Central memory CD8-positive, alpha-beta T cell (primary cell): ENCODE data around the gene AQP9.

ENCODE experiments used
- ATAC-seq: fragments of 150-1000 bp; cut with Tn5 transposase; replicated peaks from 2 replicates; pipeline ENCODE4 v1.10.0; 2022; ENCODE audit warnings: mild to moderate bottlenecking, moderate FRiP score, moderate number of reproducible peaks; ENCODE audit not compliant: poor library complexity, severe bottlenecking; ENCODE audit errors: extremely low read depth
- DNase-seq, 2 donors: peaks; one replicate each; pipeline ENCODE4 v3.0.0; 2021; ENCODE audit warnings: low spot score in 2 of 2
- H3K27ac Mint-ChIP-seq: one replicate; pipeline ENCODE4 v1.8.0; 2022; ENCODE audit warnings: low read depth, mild to moderate bottlenecking, moderate library complexity, mixed read lengths
- H3K27me3 Mint-ChIP-seq: one replicate; pipeline ENCODE4 v1.8.0; 2022; ENCODE audit warnings: mixed read lengths
- H3K36me3 Mint-ChIP-seq: one replicate; pipeline ENCODE4 v1.8.0; 2022; ENCODE audit warnings: mild to moderate bottlenecking, moderate library complexity, mixed read lengths; ENCODE audit not compliant: insufficient read depth
- H3K4me1 Mint-ChIP-seq: one replicate; pipeline ENCODE4 v1.8.0; 2022; ENCODE audit warnings: mixed read lengths
- H3K4me3 Mint-ChIP-seq: one replicate; pipeline ENCODE4 v1.8.0; 2022; ENCODE audit warnings: mild to moderate bottlenecking, moderate library complexity, mixed read lengths
- H3K9me3 Mint-ChIP-seq: one replicate; pipeline ENCODE4 v1.8.0; 2022; ENCODE audit warnings: mixed read lengths

AQP9 gene

GRCh38 chr15:58146211-58146610 lies 8.0 kb downstream of the AQP9 start:
- H3K9me3 Mint-ChIP-seq: no peaks in the 10 kb centered on the region
- no peaks in the 10 kb centered on the region for H3K4me1 Mint-ChIP-seq
- H3K27ac Mint-ChIP-seq: no peak overlapping the region
- ATAC-seq (no peak), DNase-seq (no peak)
- no peaks in the 10 kb centered on the region for H3K36me3 Mint-ChIP-seq
- H3K4me3 Mint-ChIP-seq: no peak overlapping the region
- peaks cover 43% of the 10 kb centered on the region for H3K27me3 Mint-ChIP-seq

- no peaks in the 10 kb centered on the region for H3K36me3 Mint-ChIP-seq
Measured at GRCh38 chr15:58146749-58147148, 8.6 kb downstream of the AQP9 start.

GRCh38 chr15:58147171-58147611 lies 9.0 kb downstream of the AQP9 start:
- H3K36me3 Mint-ChIP-seq: no peaks in the 10 kb centered on the region
- H3K4me3 Mint-ChIP-seq: no peak overlapping the region
- ATAC-seq (no peak), DNase-seq (no peak)
- H3K9me3 Mint-ChIP-seq: no peaks in the 10 kb centered on the region
- peaks cover 33% of the 10 kb centered on the region for H3K27me3 Mint-ChIP-seq
- H3K27ac Mint-ChIP-seq: no peak overlapping the region
- H3K4me1 Mint-ChIP-seq: no peaks in the 10 kb centered on the region

More at GRCh38 chr15:58146749-58147148, 8.6 kb downstream of the AQP9 start:
- ATAC-seq (no peak), DNase-seq (no peak)
- no peaks in the 10 kb centered on the region for H3K4me1 Mint-ChIP-seq
- H3K9me3 Mint-ChIP-seq: no peaks in the 10 kb centered on the region
- H3K27ac Mint-ChIP-seq: no peak overlapping the region
- peaks cover 37% of the 10 kb centered on the region for H3K27me3 Mint-ChIP-seq
- H3K4me3 Mint-ChIP-seq: no peak overlapping the region

GRCh38 chr15:58148120-58148519 lies 9.9 kb downstream of the AQP9 start:
- H3K9me3 Mint-ChIP-seq: no peaks in the 10 kb centered on the region
- peaks cover 31% of the 10 kb centered on the region for H3K27me3 Mint-ChIP-seq
- H3K27ac Mint-ChIP-seq: no peak overlapping the region
- no peaks in the 10 kb centered on the region for H3K36me3 Mint-ChIP-seq
- no peak overlapping the region for H3K4me3 Mint-ChIP-seq
- no peaks in the 10 kb centered on the region for H3K4me1 Mint-ChIP-seq
- ATAC-seq (no peak), DNase-seq (no peak)

- DNase-seq: no peak
- ATAC-seq: no peak
- H3K4me1 Mint-ChIP-seq: no peaks in the 10 kb centered on the region
Measured at GRCh38 chr15:58148633-58149445, 10.7 kb downstream of the AQP9 start.

GRCh38 chr15:58154769-58155168 lies 16.6 kb downstream of the AQP9 start:
- no peak for DNase-seq
- no peak for ATAC-seq
- Mint-ChIP-seq H3K27ac (no peak overlapping the region), H3K9me3 (no peaks in the 10 kb centered on the region), H3K4me1 (no peaks in the 10 kb centered on the region), H3K27me3 (no peaks in the 10 kb centered on the region), H3K36me3 (peaks cover 1% of the 10 kb centered on the region), H3K4me3 (no peak overlapping the region)

More at GRCh38 chr15:58148633-58149445, 10.7 kb downstream of the AQP9 start:
- Mint-ChIP-seq H3K9me3 (no peaks in the 10 kb centered on the region), H3K27ac (no peak overlapping the region), H3K4me3 (no peak overlapping the region), H3K36me3 (no peaks in the 10 kb centered on the region), H3K27me3 (peaks cover 29% of the 10 kb centered on the region)

- peaks cover 41% of the 10 kb centered on the region for H3K27me3 Mint-ChIP-seq
- ATAC-seq: no peak
Measured at GRCh38 chr15:58159827-58160386, 21.7 kb downstream of the AQP9 start.

GRCh38 chr15:58161436-58161930 lies 23.3 kb downstream of the AQP9 start:
- H3K36me3 Mint-ChIP-seq: peaks cover 1% of the 10 kb centered on the region

More at GRCh38 chr15:58159827-58160386, 21.7 kb downstream of the AQP9 start:
- Mint-ChIP-seq H3K9me3 (no peaks in the 10 kb centered on the region), H3K36me3 (peaks cover 1% of the 10 kb centered on the region), H3K4me3 (no peak overlapping the region), H3K4me1 (no peaks in the 10 kb centered on the region), H3K27ac (no peak overlapping the region)
- no peak for DNase-seq

GRCh38 chr15:58163985-58164384 lies 25.8 kb downstream of the AQP9 start:
- no peak for DNase-seq
- H3K27me3 Mint-ChIP-seq: peaks cover 62% of the 10 kb centered on the region
- no peak overlapping the region for H3K4me3 Mint-ChIP-seq
- no peak for ATAC-seq
- no peaks in the 10 kb centered on the region for H3K4me1 Mint-ChIP-seq
- H3K27ac Mint-ChIP-seq: no peak overlapping the region
- H3K9me3 Mint-ChIP-seq: no peaks in the 10 kb centered on the region
- H3K36me3 Mint-ChIP-seq: peaks cover 1% of the 10 kb centered on the region

More at GRCh38 chr15:58161436-58161930, 23.3 kb downstream of the AQP9 start:
- Mint-ChIP-seq H3K9me3 (no peaks in the 10 kb centered on the region), H3K4me3 (no peak overlapping the region), H3K4me1 (no peaks in the 10 kb centered on the region), H3K27me3 (peaks cover 52% of the 10 kb centered on the region), H3K27ac (no peak overlapping the region)
- DNase-seq (no peak), ATAC-seq (no peak)

GRCh38 chr15:58164926-58165325 lies 26.7 kb downstream of the AQP9 start:
- DNase-seq (no peak), ATAC-seq (no peak)
- H3K4me1 Mint-ChIP-seq: no peaks in the 10 kb centered on the region
- H3K4me3 Mint-ChIP-seq: no peak overlapping the region
- H3K36me3 Mint-ChIP-seq: no peaks in the 10 kb centered on the region
- no peaks in the 10 kb centered on the region for H3K9me3 Mint-ChIP-seq
- H3K27ac Mint-ChIP-seq: no peak overlapping the region
- peaks cover 72% of the 10 kb centered on the region for H3K27me3 Mint-ChIP-seq

- Mint-ChIP-seq H3K4me3 (no peak overlapping the region), H3K27ac (no peak overlapping the region), H3K4me1 (no peaks in the 10 kb centered on the region), H3K9me3 (no peaks in the 10 kb centered on the region), H3K27me3 (peaks cover 73% of the 10 kb centered on the region), H3K36me3 (no peaks in the 10 kb centered on the region)
- no peak for ATAC-seq
- no peak for DNase-seq
Measured at GRCh38 chr15:58165661-58166060, 27.5 kb downstream of the AQP9 start.

- Mint-ChIP-seq H3K27ac (no peak overlapping the region), H3K9me3 (no peaks in the 10 kb centered on the region), H3K36me3 (no peaks in the 10 kb centered on the region), H3K4me3 (no peak overlapping the region), H3K27me3 (peaks cover 73% of the 10 kb centered on the region), H3K4me1 (no peaks in the 10 kb centered on the region)
- DNase-seq (no peak), ATAC-seq (no peak)
Measured at GRCh38 chr15:58167095-58167691, 29.0 kb downstream of the AQP9 start.
